HG02610 (cell line): ENCODE data around the gene L3MBTL3.

ENCODE experiments used
- ATAC-seq: cut with Tn5 transposase; IDR thresholded peaks from one replicate; pipeline ENCODE4 v1.9.1; 2021; ENCODE audit warnings: mild to moderate bottlenecking, moderate library complexity; ENCODE audit not compliant: unreplicated experiment

The L3MBTL3 gene

DNA sequence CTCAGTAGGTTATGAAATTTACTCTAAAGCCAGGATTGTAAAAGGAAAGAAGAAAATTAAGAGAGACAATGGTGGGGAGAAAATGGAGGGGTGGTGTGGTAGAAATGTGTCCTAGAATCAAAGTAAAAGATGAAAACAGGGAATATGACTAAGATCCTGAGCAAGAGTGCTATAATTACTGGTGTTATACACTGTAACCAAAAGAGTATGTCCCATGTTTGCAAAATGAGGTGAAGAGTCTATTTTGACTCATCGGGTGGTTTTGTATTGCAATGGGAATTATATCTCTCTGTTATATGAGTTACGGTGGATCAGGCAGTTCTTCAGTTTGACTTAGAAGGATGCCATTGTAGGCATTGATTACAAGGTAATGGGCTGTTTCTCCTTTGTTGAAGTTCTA lies 8.5 kb downstream of the L3MBTL3 start:
- peak; percentile 58 for ATAC-seq

GRCh38 chr6:130027948-130028347 lies 9.6 kb downstream of the L3MBTL3 start:
- ATAC-seq: peak; percentile 77

DNA sequence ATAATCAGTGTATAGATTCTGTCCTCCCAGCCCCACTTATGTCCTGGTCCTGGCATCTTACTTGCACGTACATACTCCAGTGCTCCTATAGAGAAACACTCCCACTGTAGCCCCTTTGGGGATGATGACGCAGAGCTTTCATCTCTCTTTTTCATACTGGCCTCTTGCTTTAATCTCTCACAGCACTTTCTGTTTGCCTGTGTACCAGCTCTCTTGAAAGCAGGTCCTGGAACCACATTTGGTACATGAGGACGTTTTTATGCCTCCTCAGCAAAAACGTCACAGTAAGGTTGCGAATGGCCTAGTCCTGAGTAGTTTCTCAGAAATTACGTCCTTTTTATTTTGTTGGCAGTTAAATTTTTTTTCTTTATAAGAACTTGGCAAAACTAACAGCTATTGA lies 10.8 kb downstream of the L3MBTL3 start:
- ATAC-seq: no peak

- ATAC-seq: no peak
Observed at GRCh38 chr6:130032758-130033340, 14.5 kb downstream of the L3MBTL3 start.

GRCh38 chr6:130033949-130034348 lies 15.6 kb downstream of the L3MBTL3 start:
- no peak for ATAC-seq

DNA sequence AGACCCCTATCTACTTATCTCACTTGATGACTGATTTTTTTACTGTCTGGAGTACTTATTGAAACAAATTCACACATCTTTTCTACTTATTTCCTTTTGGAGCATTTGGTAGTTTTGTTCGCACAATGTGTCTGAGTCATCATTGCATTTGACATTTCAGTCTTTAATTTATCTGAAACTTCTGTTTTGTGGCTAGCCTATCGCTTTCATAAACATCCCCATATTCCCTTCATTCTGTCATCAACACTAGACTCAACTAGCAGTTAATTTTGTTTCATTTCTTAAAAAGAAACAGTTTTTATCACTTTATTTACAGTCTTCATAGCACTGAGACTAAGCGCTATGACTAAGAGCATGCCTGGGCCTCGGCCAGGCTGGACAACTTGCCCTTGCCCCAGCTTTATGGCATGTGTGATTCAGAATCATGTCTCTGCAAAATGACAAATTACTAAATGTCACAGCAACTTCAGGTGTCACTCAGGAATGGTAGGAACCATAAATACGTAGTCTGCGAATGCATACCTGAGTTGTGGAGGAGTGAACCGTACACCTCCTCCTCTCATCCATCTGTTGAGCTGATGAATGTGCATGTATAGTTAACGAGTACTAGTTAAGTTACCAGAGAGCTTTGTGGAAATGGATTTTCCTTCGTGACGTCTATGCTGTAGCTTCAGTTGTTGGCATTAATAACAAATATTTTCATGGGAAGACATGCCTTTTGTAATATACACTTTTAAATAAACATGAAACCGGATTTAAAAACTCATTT lies 16.2 kb downstream of the L3MBTL3 start:
- peak; percentile 56 for ATAC-seq

GRCh38 chr6:130035211-130035610 lies 16.8 kb downstream of the L3MBTL3 start:
- ATAC-seq: no peak

DNA sequence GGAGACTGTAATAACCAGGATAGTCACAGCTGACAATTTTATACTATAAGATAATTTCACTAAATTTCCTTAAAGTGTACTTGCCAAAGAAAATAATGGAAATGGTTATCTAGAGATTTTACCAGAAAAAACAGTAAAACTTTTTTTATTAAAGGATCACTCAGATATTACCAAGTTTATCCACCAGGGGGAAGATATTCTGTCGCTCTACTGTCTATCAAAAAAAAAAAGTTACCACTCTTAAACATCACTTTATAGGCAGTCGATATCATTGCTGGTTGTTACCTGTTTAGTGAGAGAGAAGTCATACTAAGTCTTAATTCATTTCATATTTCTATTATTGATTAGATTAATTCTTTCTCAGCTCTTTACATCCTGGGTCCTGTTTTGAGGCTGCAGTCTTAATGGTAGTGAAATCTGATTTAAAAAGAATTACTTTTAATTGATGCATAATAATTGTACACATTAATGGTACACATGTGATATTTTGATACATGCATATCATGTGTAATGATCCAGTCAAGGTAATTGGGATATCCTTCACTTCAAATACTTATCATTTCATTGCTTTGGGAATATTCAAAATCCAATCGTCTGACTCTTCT lies 18.9 kb downstream of the L3MBTL3 start:
- ATAC-seq: no peak

- ATAC-seq: no peak
Observed at GRCh38 chr6:130041594-130041993, 23.2 kb downstream of the L3MBTL3 start.

DNA sequence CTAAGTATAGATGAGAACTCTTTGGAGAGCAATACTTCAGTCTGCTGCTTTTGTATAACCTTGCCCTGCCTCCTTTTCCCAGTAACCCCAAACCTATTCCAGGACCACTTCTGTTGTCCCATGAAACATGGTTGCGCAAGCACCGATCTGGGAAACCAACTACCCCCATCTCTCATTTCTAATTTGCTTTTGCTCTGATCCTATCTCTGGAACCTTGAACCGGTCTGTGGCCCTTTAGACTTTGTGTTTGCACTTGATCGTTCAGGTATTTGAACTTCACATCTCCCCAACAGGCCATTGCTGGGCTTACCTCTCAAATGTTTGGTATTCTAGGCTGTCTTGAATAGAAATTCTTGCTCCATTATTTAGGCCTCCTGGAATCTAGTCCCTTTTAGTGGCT lies 25.0 kb downstream of the L3MBTL3 start:
- ATAC-seq: no peak

DNA sequence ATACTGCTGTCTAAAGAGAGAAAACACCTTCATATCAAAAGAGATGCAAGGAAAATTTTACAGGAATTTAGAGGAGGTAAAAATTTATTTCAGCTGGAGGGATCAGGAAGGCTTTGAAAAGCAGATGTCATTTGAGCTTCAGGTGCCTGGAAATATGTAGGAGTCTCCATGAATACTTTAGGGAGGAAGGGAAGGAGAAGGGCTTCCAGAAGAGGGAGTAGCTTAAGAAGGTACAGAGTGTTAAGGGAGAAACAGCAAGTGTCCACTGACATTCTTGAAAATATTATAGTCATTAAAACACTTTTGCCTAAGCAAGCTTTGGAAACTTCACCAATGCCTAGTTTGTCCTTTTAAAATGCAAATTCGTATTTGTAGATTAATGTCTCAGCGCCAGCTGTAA lies 27.2 kb downstream of the L3MBTL3 start:
- no peak for ATAC-seq

GRCh38 chr6:130046671-130047070 lies 28.3 kb downstream of the L3MBTL3 start:
- ATAC-seq: no peak

DNA sequence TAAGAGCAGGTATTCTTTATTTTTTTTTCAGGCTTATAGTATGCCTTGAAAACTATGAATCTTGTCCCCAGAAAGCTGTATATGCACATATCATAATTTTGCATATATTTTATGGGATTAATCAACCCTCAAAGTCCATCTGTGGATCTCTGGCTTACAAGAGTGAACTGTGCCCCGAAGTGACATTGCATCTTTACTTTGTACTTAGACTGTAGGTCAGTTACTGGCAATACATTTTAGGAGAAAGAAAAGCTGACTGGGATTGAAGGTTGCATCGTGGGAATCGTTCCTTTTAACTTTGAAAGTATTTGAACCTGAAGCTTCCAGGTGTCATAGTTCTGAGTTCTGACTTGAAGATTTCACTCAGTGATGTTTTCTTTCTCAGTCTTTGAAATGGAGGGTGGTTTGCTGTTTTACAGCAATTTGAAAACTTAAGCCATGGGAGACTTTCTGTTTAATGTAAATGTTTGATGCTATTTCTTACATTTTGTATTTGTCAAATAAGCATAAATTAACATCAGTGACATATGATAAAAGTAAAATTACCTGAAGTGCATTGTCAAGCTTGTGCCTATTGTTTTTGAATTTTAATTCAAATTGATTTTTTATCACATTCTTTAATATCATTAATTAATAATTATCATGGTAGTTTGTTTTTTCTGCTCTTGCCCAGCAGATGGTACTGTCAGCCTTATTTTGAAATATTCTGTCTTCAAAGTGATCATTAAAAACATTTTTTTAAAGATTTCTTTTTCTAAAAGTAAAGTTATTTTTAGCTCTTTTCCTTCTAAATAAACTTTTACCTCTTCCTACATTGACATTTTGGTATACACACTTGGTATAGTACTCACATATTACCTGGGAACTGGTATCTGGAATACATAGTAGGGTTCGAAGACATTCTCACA lies 29.0 kb downstream of the L3MBTL3 start:
- no peak for ATAC-seq

DNA sequence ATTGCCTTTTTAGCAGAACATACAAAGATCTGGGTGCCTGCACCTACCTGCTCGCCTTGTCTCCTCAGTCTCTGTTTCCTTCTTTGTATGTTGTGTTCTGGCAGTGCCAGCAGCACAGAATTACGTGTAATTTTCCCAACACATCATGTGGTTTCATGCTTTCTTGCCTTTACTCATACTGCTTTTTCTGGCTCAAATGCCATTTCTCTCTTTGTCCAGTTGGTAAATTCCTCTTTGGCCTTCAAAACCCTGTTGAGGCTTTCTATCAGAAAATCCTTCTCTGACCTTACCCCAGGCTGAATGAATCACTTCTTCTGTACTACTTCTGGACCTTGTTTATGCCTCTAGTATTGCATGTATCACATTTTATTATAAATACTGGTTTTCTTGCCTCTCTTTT lies 31.8 kb downstream of the L3MBTL3 start:
- no peak for ATAC-seq

- ATAC-seq: no peak
Observed at GRCh38 chr6:130054725-130055124, 36.3 kb downstream of the L3MBTL3 start.

GRCh38 chr6:130055271-130055670 lies 36.9 kb downstream of the L3MBTL3 start:
- no peak for ATAC-seq

- no peak for ATAC-seq
Observed at GRCh38 chr6:130057495-130057894, 39.1 kb downstream of the L3MBTL3 start.

- no peak for ATAC-seq
Observed at GRCh38 chr6:130063806-130064205, 45.4 kb downstream of the L3MBTL3 start.

DNA sequence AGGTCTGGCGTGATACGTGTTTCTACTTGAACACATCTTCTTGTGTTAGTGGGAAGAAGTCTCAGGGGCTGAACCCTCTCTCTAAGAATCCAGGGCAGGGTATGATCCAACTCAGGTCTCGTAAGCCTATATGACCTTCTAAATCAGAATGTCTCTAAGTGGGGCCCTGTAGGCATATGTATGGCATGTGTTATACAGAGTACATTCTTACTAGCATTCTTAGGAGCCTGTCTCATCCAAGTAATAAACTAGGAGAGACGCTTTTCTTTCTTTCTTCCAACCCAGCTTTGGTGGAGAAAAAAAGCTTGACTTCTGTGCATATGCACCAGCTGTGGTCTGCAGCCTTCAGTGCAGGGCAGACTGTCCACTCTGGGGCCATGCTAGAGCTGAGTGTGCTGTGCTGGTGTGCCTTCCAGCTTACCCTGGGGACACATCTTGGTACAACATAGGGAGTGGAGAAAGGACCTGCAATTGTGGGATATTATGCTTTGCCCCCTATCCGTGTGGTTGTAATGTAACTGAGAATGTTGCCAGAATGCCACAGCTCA lies 47.3 kb downstream of the L3MBTL3 start:
- ATAC-seq: no peak

DNA sequence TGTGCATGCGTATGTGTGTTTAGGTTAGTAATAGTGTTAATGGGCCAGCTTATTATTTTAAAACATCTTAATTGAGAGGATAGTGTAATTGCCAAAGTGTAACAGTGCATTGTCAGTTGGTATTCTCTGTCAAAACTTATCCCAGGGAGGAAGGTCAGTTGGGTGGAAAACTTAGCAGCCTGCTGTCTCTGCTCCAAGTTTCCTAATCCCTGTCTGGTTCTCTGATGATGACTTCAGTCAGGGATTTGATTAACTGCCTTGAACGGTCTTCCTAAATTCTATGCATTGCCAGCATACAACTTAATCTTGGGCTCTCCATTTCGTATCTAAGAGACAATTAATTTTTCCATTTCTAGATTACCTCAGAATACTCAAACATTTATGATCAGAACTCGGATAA lies 51.1 kb downstream of the L3MBTL3 start:
- no peak for ATAC-seq

DNA sequence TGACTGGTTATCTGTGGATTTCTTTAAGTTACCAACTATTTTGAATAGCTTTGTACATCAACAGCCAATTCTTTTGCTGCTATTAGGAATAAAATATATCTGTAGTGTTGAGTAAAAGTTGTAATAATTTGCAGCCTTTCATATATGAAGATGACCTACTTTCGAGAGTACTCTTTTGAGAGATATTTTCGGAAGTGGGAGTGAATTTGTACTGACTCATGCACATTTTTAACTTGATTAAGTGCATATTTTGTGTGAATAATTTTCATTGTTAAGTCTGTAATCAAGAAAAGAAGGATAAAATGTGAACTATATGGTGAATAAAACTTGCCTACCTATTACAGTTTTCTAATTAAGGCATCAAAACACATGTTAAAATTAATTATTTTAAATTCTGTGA lies 51.9 kb downstream of the L3MBTL3 start:
- ATAC-seq: no peak
